ENCODE measurements around the gene CCDC6.
"Not testable (repeated sequence)": the region's sequence is repeated elsewhere in the genome, so short reads cannot be mapped to it uniquely, and the experiment has no call there.

GRCh38 chr10:59787032-59787431 is 119.3 kb downstream of the CCDC6 start:
- not testable (repeated sequence) for TF ChIP-seq SP1, TARDBP (IDR thresholded peaks at IDR 0.05)

All from HEK293T (cell line).